GM12873 (cell line): ENCODE results near the gene NYAP2.

Experiments
- TF ChIP-seq, protein P1 (sequence below): IDR thresholded peaks from 2 replicates; pipeline ENCODE4 v1.5.1; 2012; ENCODE audit warnings: low read depth, mild to moderate bottlenecking, moderate library complexity, low read length, control low read depth; ENCODE audit not compliant: insufficient read depth; ENCODE audit errors: missing control alignments

NYAP2 gene

DNA sequence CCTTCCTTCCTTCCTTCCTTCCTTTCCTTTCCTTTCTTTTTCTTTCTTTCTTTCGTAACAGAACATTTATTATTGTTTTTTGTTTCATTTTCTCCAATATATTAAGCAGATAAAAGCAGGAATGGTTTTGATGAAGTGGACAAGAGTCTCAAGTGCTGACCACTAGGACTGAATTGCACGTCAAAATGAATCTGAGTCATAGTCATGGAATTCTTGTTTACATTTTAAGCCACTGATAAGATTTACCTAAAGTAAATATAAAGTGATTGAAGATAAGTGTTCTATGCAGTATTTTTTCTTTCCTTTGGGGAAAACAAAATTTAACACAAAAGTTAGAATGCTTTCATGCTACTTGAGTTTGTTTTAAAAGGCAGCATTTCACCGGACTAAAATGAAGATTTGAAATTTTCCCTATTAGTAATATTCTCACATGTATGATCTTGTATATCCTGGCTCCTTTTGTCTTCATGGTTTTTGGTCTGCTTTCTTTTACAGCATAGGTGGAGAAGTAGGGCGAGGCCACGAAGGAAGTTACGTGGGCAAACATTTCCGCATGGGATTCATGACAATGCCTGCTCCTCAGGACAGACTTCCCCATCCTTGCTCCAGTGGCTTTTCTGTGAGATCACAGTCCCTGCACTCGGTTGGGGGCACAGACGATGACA lies 113.5 kb downstream of the NYAP2 start:
- TF ChIP-seq, protein P1, sequence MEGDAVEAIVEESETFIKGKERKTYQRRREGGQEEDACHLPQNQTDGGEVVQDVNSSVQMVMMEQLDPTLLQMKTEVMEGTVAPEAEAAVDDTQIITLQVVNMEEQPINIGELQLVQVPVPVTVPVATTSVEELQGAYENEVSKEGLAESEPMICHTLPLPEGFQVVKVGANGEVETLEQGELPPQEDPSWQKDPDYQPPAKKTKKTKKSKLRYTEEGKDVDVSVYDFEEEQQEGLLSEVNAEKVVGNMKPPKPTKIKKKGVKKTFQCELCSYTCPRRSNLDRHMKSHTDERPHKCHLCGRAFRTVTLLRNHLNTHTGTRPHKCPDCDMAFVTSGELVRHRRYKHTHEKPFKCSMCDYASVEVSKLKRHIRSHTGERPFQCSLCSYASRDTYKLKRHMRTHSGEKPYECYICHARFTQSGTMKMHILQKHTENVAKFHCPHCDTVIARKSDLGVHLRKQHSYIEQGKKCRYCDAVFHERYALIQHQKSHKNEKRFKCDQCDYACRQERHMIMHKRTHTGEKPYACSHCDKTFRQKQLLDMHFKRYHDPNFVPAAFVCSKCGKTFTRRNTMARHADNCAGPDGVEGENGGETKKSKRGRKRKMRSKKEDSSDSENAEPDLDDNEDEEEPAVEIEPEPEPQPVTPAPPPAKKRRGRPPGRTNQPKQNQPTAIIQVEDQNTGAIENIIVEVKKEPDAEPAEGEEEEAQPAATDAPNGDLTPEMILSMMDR = no peak

DNA sequence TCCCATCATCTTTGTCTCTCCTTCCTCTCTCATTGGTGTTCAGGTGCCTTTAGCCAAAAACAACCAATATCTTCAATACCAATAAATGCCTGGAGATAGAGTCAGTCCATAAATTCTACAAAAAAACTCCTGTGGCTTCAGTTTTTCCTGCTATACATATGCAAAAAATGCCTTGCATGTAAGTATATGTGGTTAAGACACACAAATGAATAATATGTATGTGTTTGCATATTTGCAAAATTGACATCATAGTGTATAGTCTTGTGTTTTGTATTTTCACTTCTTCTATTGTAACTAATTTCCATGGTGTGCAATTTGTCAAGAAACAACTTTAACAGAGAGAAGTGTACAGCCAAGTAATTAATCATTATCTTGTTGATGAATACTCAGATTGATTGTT lies 115.5 kb downstream of the NYAP2 start:
- TF ChIP-seq, protein P1 = no peak

DNA sequence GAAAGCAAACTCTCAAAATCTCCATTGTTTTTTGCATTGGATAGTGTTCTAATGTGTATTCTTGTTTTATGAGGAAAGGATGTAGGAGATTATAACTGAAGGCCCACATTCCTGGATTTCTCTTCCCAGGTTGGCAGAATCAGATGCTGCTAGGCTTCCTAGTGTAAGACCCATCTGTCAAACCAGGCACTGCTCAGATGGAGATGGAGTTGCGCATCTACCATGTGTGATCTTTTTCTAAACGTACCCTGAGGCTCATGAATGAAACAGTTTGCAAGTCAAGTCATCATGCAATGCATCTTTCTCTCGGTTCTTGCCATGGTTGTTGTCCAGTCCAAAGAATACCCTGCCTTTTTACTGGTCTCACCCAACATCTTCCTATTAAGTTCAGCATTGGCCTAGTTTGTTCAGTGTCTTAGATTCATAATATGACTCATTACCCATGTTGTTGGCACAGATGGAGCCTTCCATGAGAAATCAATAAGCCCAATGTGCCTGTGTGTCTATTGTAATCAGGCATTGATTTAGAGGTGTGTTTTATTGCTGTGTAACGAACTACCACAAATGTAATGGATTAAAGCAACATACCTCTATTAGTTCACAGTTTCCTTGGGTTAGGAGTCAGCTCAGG lies 127.4 kb downstream of the NYAP2 start:
- TF ChIP-seq, protein P1 = no peak

DNA sequence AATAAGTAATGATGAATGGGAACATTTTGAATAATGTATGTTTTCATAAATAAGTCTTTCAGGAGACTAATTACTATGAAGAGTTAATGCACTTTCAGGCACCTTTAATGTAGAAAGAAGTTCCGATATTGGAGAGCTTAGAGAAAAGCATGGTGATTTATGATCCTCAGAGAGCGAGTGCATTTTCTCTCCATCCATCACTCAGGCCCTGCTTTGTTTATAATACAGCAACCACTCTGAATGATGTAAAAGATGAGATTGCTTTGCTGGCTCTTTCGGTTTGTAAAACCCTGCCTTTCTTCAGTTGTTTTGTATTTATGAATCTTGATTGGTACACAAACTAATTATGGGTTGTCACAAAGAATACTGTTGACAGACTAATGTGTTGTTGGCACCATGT lies 132.0 kb downstream of the NYAP2 start:
- TF ChIP-seq, protein P1 = no peak

DNA sequence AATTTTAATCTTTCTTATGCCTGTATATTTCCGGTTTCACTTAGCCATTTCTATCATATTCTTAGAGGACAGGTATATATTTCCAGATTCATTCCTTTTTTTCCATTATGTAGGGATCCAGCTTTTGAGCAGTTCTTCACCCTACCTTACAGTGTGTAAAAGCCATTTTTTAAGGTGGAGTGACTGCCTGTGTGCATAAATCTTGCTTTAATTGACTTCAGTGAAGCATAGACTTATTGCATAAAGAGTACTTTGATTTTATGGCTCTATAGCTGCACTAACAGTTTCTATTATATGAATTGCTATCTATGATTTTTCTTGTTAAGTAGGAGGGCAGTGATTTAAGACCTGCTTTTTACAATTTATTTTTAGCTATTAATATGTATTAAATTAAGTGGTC lies 132.6 kb downstream of the NYAP2 start:
- TF ChIP-seq, protein P1 = no peak

DNA sequence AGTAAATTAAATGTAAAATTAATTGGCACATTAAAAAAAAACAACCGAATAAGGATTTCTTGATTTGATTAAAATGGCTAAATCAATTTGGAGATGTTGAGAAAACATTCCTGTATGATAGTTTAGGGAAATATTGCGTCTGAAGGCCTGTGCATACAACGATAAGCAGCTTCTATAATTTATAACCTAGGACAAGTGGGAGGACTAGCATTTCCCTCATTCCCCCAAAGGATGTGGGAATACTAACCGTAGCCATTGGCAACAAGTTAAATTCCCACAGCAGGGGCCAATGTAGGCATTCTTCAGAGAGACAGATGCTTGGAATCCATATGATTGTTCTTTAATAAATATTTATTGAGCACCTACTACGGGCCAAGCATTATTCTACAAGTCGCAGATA lies 134.5 kb downstream of the NYAP2 start:
- TF ChIP-seq, protein P1 = no peak

DNA sequence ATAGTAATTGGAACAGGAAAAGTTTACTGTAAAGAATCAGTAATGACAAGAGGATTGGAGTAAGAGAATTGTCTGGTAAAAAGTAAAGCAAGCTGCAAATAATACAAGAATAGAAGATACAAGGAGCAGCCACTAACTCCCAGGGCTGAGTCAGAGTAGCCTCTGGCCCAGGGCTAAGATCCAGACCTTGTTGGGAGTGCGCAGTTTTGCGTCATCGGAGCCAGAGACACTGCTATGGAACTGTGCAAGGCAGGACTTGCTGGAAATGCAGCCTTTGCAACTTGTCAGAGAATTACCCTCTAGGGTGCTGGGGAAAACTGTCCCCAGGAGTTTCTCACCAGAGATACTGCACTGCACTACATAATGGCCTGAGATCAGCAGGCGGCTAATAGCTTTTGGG lies 135.2 kb downstream of the NYAP2 start:
- TF ChIP-seq, protein P1 = no peak
